ENCODE measurements around the gene DIP2B. TPM values are rescaled to one million over a fixed set of nuclear protein-coding genes. Genes with fewer than 3 reads are reported as not detected.

Gene DIP2B
- total and polyA plus RNA-seq, 2 donors (not counting 1 experiment from before 2014, with no cell fraction given): 12.6 to 21.0 TPM

DNA sequence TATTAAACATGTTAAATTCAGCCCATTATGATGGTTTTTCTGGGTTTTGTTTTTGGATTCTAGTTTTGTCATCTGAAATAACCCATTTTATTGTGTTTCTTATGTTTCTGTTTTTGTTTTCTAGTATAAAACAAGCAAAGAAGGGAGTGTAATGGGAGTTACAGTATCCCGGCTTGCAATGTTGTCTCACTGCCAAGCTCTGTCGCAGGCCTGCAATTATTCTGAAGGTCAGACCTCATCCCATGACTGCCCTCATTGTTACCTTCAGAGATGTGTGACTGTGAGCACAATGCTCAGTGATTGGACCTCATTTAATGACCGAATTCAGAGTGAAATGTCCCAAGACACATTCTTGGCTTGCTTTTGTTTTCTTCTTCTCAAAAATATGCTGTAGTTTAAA, 186.1 kb downstream of the DIP2B start:
- Histone ChIP-seq H3K36me3 (ENCODE audit: control insufficient read depth, insufficient read depth, low read length) (peaks cover 2% of the 10 kb centered on the region), H2AFZ (ENCODE audit: low read length) (no peak overlapping the region), H4K20me1 (ENCODE audit: control insufficient read depth, extremely low read depth, insufficient read depth, low read length) (no peaks in the 10 kb centered on the region), H3K9ac (ENCODE audit: insufficient read depth, low read length) (no peak overlapping the region), H3K27me3 (ENCODE audit: control insufficient read depth, insufficient read depth, low read length) (no peaks in the 10 kb centered on the region), H3K9me3 (ENCODE audit: control insufficient read depth, insufficient read depth, low read depth, low read length) (no peaks in the 10 kb centered on the region), H3K4me2 (ENCODE audit: extremely low read depth, insufficient read depth, low read length) (no peak overlapping the region), H3K4me1 (ENCODE audit: control insufficient read depth, extremely low read depth, insufficient read depth, low read length) (no peaks in the 10 kb centered on the region), H3K79me2 (ENCODE audit: control insufficient read depth, insufficient read depth, low read length) (no peaks in the 10 kb centered on the region), H3K4me3 (replicated peaks in 1 of 4; ENCODE audit: control extremely low read depth in 1 of 4, insufficient read depth in 1 of 4, low read depth in 3 of 4, low read length in 4 of 4) (no peak overlapping the region), H3K27ac (ENCODE audit: insufficient read depth, low read length) (no peak overlapping the region)
- no peak for TF ChIP-seq EZH2 (IDR thresholded peaks at IDR 0.05; ENCODE audit: low read length, missing control alignments)
- TF ChIP-seq, protein P1, sequence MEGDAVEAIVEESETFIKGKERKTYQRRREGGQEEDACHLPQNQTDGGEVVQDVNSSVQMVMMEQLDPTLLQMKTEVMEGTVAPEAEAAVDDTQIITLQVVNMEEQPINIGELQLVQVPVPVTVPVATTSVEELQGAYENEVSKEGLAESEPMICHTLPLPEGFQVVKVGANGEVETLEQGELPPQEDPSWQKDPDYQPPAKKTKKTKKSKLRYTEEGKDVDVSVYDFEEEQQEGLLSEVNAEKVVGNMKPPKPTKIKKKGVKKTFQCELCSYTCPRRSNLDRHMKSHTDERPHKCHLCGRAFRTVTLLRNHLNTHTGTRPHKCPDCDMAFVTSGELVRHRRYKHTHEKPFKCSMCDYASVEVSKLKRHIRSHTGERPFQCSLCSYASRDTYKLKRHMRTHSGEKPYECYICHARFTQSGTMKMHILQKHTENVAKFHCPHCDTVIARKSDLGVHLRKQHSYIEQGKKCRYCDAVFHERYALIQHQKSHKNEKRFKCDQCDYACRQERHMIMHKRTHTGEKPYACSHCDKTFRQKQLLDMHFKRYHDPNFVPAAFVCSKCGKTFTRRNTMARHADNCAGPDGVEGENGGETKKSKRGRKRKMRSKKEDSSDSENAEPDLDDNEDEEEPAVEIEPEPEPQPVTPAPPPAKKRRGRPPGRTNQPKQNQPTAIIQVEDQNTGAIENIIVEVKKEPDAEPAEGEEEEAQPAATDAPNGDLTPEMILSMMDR (conservative IDR thresholded peaks at IDR 0.05 in 1 of 2, IDR thresholded peaks at IDR 0.05 in 1 of 2; ENCODE audit: low read depth in 1 of 2, low read length in 2 of 2): no peak
- peak in 1 of 2 donors; percentile 42 for DNase-seq (ENCODE audit: low read depth in 2 of 2)

DNA sequence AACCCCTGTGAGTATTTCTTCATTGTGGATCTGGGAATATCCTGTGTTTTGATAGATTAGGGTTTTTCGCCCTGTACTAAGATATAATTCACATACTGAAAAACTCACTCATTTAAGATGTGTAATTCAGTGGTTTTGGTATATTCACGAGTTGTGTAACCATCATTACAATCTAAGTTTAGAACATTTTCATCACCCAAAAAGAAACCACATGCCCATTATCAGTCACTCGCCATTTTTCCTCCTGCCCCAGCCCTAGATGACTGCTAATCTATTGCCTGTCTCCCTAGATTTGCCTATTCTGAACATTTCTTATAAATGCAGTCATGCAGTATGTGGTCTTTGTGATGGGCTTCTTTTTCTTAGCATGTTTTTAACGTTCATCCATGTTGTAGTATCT, 191.2 kb downstream of the DIP2B start:
- H2AFZ ChIP-seq (ENCODE audit: low read length): no peak overlapping the region
- H4K20me1 ChIP-seq (ENCODE audit: control insufficient read depth, extremely low read depth, insufficient read depth, low read length): no peaks in the 10 kb centered on the region
- H3K36me3 ChIP-seq (ENCODE audit: control insufficient read depth, insufficient read depth, low read length): peaks cover 5% of the 10 kb centered on the region
- TF ChIP-seq, protein P1 (conservative IDR thresholded peaks at IDR 0.05 in 1 of 2, IDR thresholded peaks at IDR 0.05 in 1 of 2; ENCODE audit: low read depth in 1 of 2, low read length in 2 of 2): no peak
- TF ChIP-seq EZH2 (IDR thresholded peaks at IDR 0.05; ENCODE audit: low read length, missing control alignments): no peak
- H3K9me3 ChIP-seq (ENCODE audit: control insufficient read depth, insufficient read depth, low read depth, low read length): no peaks in the 10 kb centered on the region
- H3K4me2 ChIP-seq (ENCODE audit: extremely low read depth, insufficient read depth, low read length): no peak overlapping the region
- no peak overlapping the region for H3K27ac ChIP-seq (ENCODE audit: insufficient read depth, low read length)
- H3K9ac ChIP-seq (ENCODE audit: insufficient read depth, low read length): no peak overlapping the region
- H3K4me1 ChIP-seq (ENCODE audit: control insufficient read depth, extremely low read depth, insufficient read depth, low read length): no peaks in the 10 kb centered on the region
- no peak for DNase-seq (ENCODE audit: low read depth in 2 of 2)
- H3K79me2 ChIP-seq (ENCODE audit: control insufficient read depth, insufficient read depth, low read length): no peaks in the 10 kb centered on the region
- H3K4me3 ChIP-seq (replicated peaks in 1 of 4; ENCODE audit: control extremely low read depth in 1 of 4, insufficient read depth in 1 of 4, low read depth in 3 of 4, low read length in 4 of 4): no peak overlapping the region
- H3K27me3 ChIP-seq (ENCODE audit: control insufficient read depth, insufficient read depth, low read length): no peaks in the 10 kb centered on the region

DNA sequence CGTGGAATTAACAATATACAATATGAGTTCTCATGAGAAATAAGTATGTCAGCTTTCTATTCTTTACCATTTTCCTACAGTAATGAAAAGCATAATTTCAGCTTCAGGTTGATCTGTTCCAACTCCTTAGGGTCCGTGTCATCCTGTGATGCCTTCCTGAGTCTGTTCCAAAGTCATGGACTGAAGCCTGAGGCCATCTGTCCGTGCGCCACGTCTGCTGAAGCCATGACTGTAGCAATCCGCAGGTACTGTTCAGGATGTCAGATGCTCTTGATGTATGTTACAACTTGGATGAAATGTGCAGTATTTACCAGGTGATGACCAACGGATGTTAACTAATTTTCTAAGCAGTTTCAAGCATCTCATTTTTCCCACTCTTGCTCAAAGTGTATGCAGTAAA, 192.1 kb downstream of the DIP2B start:
- no peak for DNase-seq (ENCODE audit: low read depth in 2 of 2)
- TF ChIP-seq EZH2 (IDR thresholded peaks at IDR 0.05; ENCODE audit: low read length, missing control alignments): no peak
- TF ChIP-seq, protein P1 (conservative IDR thresholded peaks at IDR 0.05 in 1 of 2, IDR thresholded peaks at IDR 0.05 in 1 of 2; ENCODE audit: low read depth in 1 of 2, low read length in 2 of 2): no peak
- Histone ChIP-seq H3K27ac (ENCODE audit: insufficient read depth, low read length) (no peak overlapping the region), H3K4me1 (ENCODE audit: control insufficient read depth, extremely low read depth, insufficient read depth, low read length) (no peaks in the 10 kb centered on the region), H3K4me3 (replicated peaks in 1 of 4; ENCODE audit: control extremely low read depth in 1 of 4, insufficient read depth in 1 of 4, low read depth in 3 of 4, low read length in 4 of 4) (no peak overlapping the region), H3K9me3 (ENCODE audit: control insufficient read depth, insufficient read depth, low read depth, low read length) (no peaks in the 10 kb centered on the region), H2AFZ (ENCODE audit: low read length) (no peak overlapping the region), H3K79me2 (ENCODE audit: control insufficient read depth, insufficient read depth, low read length) (no peaks in the 10 kb centered on the region), H3K9ac (ENCODE audit: insufficient read depth, low read length) (no peak overlapping the region), H3K4me2 (ENCODE audit: extremely low read depth, insufficient read depth, low read length) (no peak overlapping the region), H4K20me1 (ENCODE audit: control insufficient read depth, extremely low read depth, insufficient read depth, low read length) (no peaks in the 10 kb centered on the region), H3K36me3 (ENCODE audit: control insufficient read depth, insufficient read depth, low read length) (peaks cover 5% of the 10 kb centered on the region), H3K27me3 (ENCODE audit: control insufficient read depth, insufficient read depth, low read length) (no peaks in the 10 kb centered on the region)
